Stimulated activated naive B cell treated with anti-CD40 and anti-IgM and Interleukin-4, amounts not matched to agents 10 μg/mL and 1 μg/mL and 100 μg/mL, for 72 hours (primary cell): Measurements from ENCODE around the gene PRKCI.

Experiments used
- ATAC-seq, 2 donors: fragments of 150-1000 bp; cut with Tn5 transposase; replicated peaks; 2 replicates each; pipeline ENCODE4 v1.10.0; 2021; ENCODE audit warnings: moderate library complexity in 1 of 2
- DNase-seq: peaks from one replicate; pipeline ENCODE4 v3.0.0; 2021
- H3K27ac Mint-ChIP-seq: one replicate; pipeline ENCODE4 v1.8.0; 2022; ENCODE audit warnings: mild to moderate bottlenecking, mixed read lengths
- H3K27me3 Mint-ChIP-seq, 2 donors: one replicate each; pipeline ENCODE4 v1.8.0; 2022; ENCODE audit warnings: mixed read lengths in 2 of 2
- H3K36me3 Mint-ChIP-seq, 2 donors: one replicate each; pipeline ENCODE4 v1.8.0; 2022; ENCODE audit warnings: mixed read lengths in 2 of 2, mild to moderate bottlenecking in 1 of 2
- H3K4me1 Mint-ChIP-seq, 2 donors: one replicate each; pipeline ENCODE4 v1.8.0; 2022; ENCODE audit warnings: mixed read lengths in 2 of 2, mild to moderate bottlenecking in 1 of 2
- H3K4me3 Mint-ChIP-seq, 2 donors: one replicate each; pipeline ENCODE4 v1.8.0; 2022; ENCODE audit warnings: mild to moderate bottlenecking in 2 of 2, mixed read lengths in 2 of 2, moderate library complexity in 1 of 2
- H3K9me3 Mint-ChIP-seq, 2 donors: one replicate each; pipeline ENCODE4 v1.8.0; 2022; ENCODE audit warnings: mixed read lengths in 2 of 2, mild to moderate bottlenecking in 1 of 2

The PRKCI gene

DNA sequence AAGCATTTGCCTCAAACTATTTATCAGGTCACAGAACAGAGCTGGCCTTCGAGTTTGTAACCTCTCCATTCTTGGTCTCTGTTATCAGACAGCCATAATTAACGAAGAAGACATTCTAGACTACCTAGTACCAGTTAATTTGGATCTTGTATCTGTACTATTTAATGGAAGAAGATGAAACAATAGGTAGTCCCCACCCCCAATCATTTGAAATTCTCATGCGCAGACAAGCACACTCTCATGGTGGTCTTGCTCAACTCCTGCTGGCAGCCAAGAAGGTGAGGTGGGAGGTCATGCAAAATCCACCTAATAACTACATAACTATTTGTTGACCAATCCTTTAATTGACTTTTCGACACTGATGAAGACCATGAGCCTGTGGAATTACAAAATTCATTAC is 132.5 kb downstream of the PRKCI start:
- H3K36me3 Mint-ChIP-seq, result peaks cover 1 to 13% of the 10 kb centered on the region in 2 donors
- H3K9me3 Mint-ChIP-seq, result no peaks in the 10 kb centered on the region
- ATAC-seq, result no peak
- H3K4me3 Mint-ChIP-seq, result no peak overlapping the region
- H3K27ac Mint-ChIP-seq, result no peak overlapping the region
- H3K4me1 Mint-ChIP-seq, result peaks cover 37 to 69% of the 10 kb centered on the region in 2 donors
- no peaks in the 10 kb centered on the region for H3K27me3 Mint-ChIP-seq
- DNase-seq, result no peak
